SK-N-MC (cell line): ENCODE results near the gene GDPD5.

Source experiments
- DNase-seq: peaks from one replicate; pipeline ENCODE4 v3.0.0-alpha.2; 2011; ENCODE audit warnings: low read depth, low spot score
- H3K27ac ChIP-seq: fragments of 200-600 bp; sonication (generic); 2 replicates; pipeline ENCODE4 v1.5.1; 2016; ENCODE audit warnings: mixed run types
- H3K36me3 ChIP-seq: fragments of 200-600 bp; sonication (generic); 2 replicates; pipeline ENCODE4 v1.6.1; 2017; ENCODE audit warnings: antibody characterized with exemption, low read length, mixed read lengths; ENCODE audit not compliant: insufficient read depth
- H3K4me3 ChIP-seq: fragments of 200-600 bp; sonication (generic); 2 replicates; pipeline ENCODE4 v1.5.1; 2016
- H3K9ac ChIP-seq: fragments of 200-600 bp; sonication (generic); 2 replicates; pipeline ENCODE4 v1.8.0; 2017; ENCODE audit warnings: mixed run types, mixed read lengths; ENCODE audit not compliant: insufficient read length
- H3K9me3 ChIP-seq: fragments of 200-600 bp; sonication (generic); 2 replicates; pipeline ENCODE4 v1.6.1; 2017; ENCODE audit warnings: low read depth, mild to moderate bottlenecking, antibody characterized with exemption, low read length, moderate library complexity, mixed read lengths
- EZH2 ChIP-seq: fragments of 200-600 bp; sonication (generic); IDR thresholded peaks from one replicate; pipeline ENCODE4 v1.6.1; 2017; ENCODE audit warnings: antibody characterized with exemption
- FOXP2 ChIP-seq: optimal IDR thresholded peaks from 2 replicates; pipeline ENCODE3; 2011; ENCODE audit warnings: mild to moderate bottlenecking, moderate library complexity; ENCODE audit not compliant: insufficient read depth; ENCODE audit errors: extremely low read length, control extremely low read depth
- POLR2AphosphoS5 ChIP-seq: IDR thresholded peaks from 2 replicates; pipeline ENCODE4 v1.6.1; 2012; ENCODE audit warnings: mild to moderate bottlenecking, low read depth, low read length, borderline replicate concordance

Gene GDPD5

GRCh38 chr11:75496305-75496752, 29.4 kb downstream of the GDPD5 start:
- H3K9ac ChIP-seq = no peak overlapping the region
- no peak overlapping the region for H3K27ac ChIP-seq
- TF ChIP-seq POLR2AphosphoS5 (no peak), EZH2 (no peak), FOXP2 (no peak)
- no peak for DNase-seq
- no peaks in the 10 kb centered on the region for H3K9me3 ChIP-seq
- no peak overlapping the region for H3K4me3 ChIP-seq
- H3K36me3 ChIP-seq = no peaks in the 10 kb centered on the region

- H3K27ac ChIP-seq = no peak overlapping the region
- H3K9me3 ChIP-seq = no peaks in the 10 kb centered on the region
- DNase-seq = no peak
- no peak for TF ChIP-seq EZH2
- TF ChIP-seq FOXP2 = no peak
- TF ChIP-seq POLR2AphosphoS5 = no peak
- H3K4me3 ChIP-seq = no peak overlapping the region
- no peak overlapping the region for H3K9ac ChIP-seq
- no peaks in the 10 kb centered on the region for H3K36me3 ChIP-seq
These were observed 29.9 kb downstream of the GDPD5 start for GRCh38 chr11:75495749-75496304.

GRCh38 chr11:75493626-75494025, 32.1 kb downstream of the GDPD5 start:
- Histone ChIP-seq H3K4me3 (no peak overlapping the region), H3K27ac (no peak overlapping the region), H3K9me3 (no peaks in the 10 kb centered on the region), H3K9ac (no peak overlapping the region), H3K36me3 (no peaks in the 10 kb centered on the region)
- DNase-seq = no peak
- TF ChIP-seq EZH2 (no peak), FOXP2 (no peak), POLR2AphosphoS5 (no peak)

- no peak overlapping the region for H3K4me3 ChIP-seq
- no peak for TF ChIP-seq FOXP2
- no peak for TF ChIP-seq POLR2AphosphoS5
- no peak for TF ChIP-seq EZH2
- H3K36me3 ChIP-seq = no peaks in the 10 kb centered on the region
- H3K9ac ChIP-seq = no peak overlapping the region
- DNase-seq = no peak
- H3K9me3 ChIP-seq = no peaks in the 10 kb centered on the region
- H3K27ac ChIP-seq = no peak overlapping the region
These were observed 33.4 kb downstream of the GDPD5 start for GRCh38 chr11:75492181-75492820.

- no peak for DNase-seq
- Histone ChIP-seq H3K36me3 (no peaks in the 10 kb centered on the region), H3K4me3 (no peak overlapping the region), H3K9me3 (no peaks in the 10 kb centered on the region), H3K27ac (no peak overlapping the region), H3K9ac (no peak overlapping the region)
- TF ChIP-seq EZH2 = no peak
- no peak for TF ChIP-seq FOXP2
- no peak for TF ChIP-seq POLR2AphosphoS5
These were observed 34.3 kb downstream of the GDPD5 start for GRCh38 chr11:75491465-75491864.

- Histone ChIP-seq H3K9me3 (no peaks in the 10 kb centered on the region), H3K36me3 (no peaks in the 10 kb centered on the region), H3K27ac (no peak overlapping the region), H3K4me3 (no peak overlapping the region), H3K9ac (no peak overlapping the region)
- TF ChIP-seq EZH2 (no peak), POLR2AphosphoS5 (no peak), FOXP2 (no peak)
- no peak for DNase-seq
These were observed 35.2 kb downstream of the GDPD5 start for GRCh38 chr11:75490221-75491181.

GRCh38 chr11:75487365-75487764, 38.4 kb downstream of the GDPD5 start:
- H3K9me3 ChIP-seq = no peaks in the 10 kb centered on the region
- DNase-seq = no peak
- no peak overlapping the region for H3K9ac ChIP-seq
- H3K4me3 ChIP-seq = no peak overlapping the region
- no peak overlapping the region for H3K27ac ChIP-seq
- no peaks in the 10 kb centered on the region for H3K36me3 ChIP-seq
- TF ChIP-seq FOXP2 (no peak), POLR2AphosphoS5 (no peak), EZH2 (no peak)

- DNase-seq = no peak
- TF ChIP-seq EZH2 (no peak), FOXP2 (no peak), POLR2AphosphoS5 (no peak)
- no peaks in the 10 kb centered on the region for H3K9me3 ChIP-seq
- H3K27ac ChIP-seq = no peak overlapping the region
- no peak overlapping the region for H3K4me3 ChIP-seq
- H3K36me3 ChIP-seq = no peaks in the 10 kb centered on the region
- no peak overlapping the region for H3K9ac ChIP-seq
These were observed 40.0 kb downstream of the GDPD5 start for GRCh38 chr11:75485742-75486141.
